AG04449 (cell line): ENCODE data around the gene C9orf40.
A peak's percentile ranks its signal among the peaks of the same experiment; 100 is the strongest.

ENCODE experiments used
- CTCF ChIA-PET: fragments of 350-600 bp; formaldehyde crosslinking; extraction: SDS; loops from one replicate; lab custom pipeline; 2021; ENCODE audit warnings: antibody characterized with exemption; lab: Yijun Ruan, JAX
- POLR2A ChIA-PET: fragments of 400-600, 350-600 bp; formaldehyde crosslinking; extraction: SDS; loops from one replicate; lab custom pipeline; 2020; ENCODE audit warnings: antibody characterized with exemption, inconsistent platforms; lab: Yijun Ruan, JAX
- DNase-seq: peaks from one replicate; pipeline ENCODE4 v3.0.0-alpha.2; 2010; ENCODE audit warnings: low read depth, low spot score
- H3K4me3 ChIP-seq: 2 replicates; pipeline ENCODE4 v1.5.1; 2011; ENCODE audit warnings: low read depth, mild to moderate bottlenecking, control low read depth, low read length
- CTCF ChIP-seq: IDR thresholded peaks from one replicate; pipeline ENCODE4 v1.5.1; 2011; ENCODE audit warnings: mild to moderate bottlenecking, moderate library complexity, low read length, control low read depth, inconsistent platforms; ENCODE audit not compliant: insufficient read depth; ENCODE audit errors: missing control alignments

The C9orf40 gene

GRCh38 chr9:74961496-74961895 is 8.8 kb upstream of the C9orf40 start:
- no peak for DNase-seq
- CTCF ChIA-PET: interaction anchor here (3.1 kb wide), 1 partner anchor 10 kb away, joined by 19 read pairs; the partner anchor contains the start of gene C9orf40
- POLR2A ChIA-PET: interaction anchor here (0.7 kb wide), 1 partner anchor 678 kb away, joined by 4 read pairs; no protein-coding TSS in a partner anchor
- no peak for TF ChIP-seq CTCF
- H3K4me3 ChIP-seq: no peak overlapping the region

GRCh38 chr9:74960561-74960960 is 7.8 kb upstream of the C9orf40 start:
- no peak for DNase-seq
- POLR2A ChIA-PET: no interaction called here
- H3K4me3 ChIP-seq: no peak overlapping the region
- no peak for TF ChIP-seq CTCF
- CTCF ChIA-PET: interaction anchor here (0.6 kb wide), 1 partner anchor 8 kb away, joined by 3 read pairs; the partner anchor contains the start of gene C9orf40

GRCh38 chr9:74958587-74958986 is 5.9 kb upstream of the C9orf40 start:
- CTCF ChIA-PET: no interaction called here
- TF ChIP-seq CTCF: no peak
- no peak for DNase-seq

GRCh38 chr9:74953235-74953751 is 581 bp upstream of the C9orf40 start:
- H3K4me3 ChIP-seq: peak overlapping the region; percentile 97
- ChIA-PET POLR2A (interaction anchor here (0.9 kb wide), 1 partner anchor 135 kb away, joined by 4 read pairs; the partner anchor contains the start of genes NMRK1 and OSTF1), CTCF (interaction anchor here (1.0 to 5.1 kb wide), 21 partner anchors 7 to 178 kb away, joined by 3 to 55 read pairs (median 8); partner anchors contain the start of genes NMRK1, OSTF1 and TRPM6)
- no peak for TF ChIP-seq CTCF
- no peak for DNase-seq

More at GRCh38 chr9:74958587-74958986, 5.9 kb upstream of the C9orf40 start:
- POLR2A ChIA-PET: no interaction called here
- no peak overlapping the region for H3K4me3 ChIP-seq

GRCh38 chr9:74951725-74952151 is 974 bp downstream of the C9orf40 start:
- CTCF ChIA-PET: interaction anchor here (0.7 to 5.1 kb wide), 38 partner anchors 8 to 176 kb away, joined by 3 to 55 read pairs (median 6); partner anchors contain the start of genes CARNMT1, NMRK1, OSTF1 and TRPM6
- POLR2A ChIA-PET: no interaction called here
- TF ChIP-seq CTCF: no peak
- H3K4me3 ChIP-seq: peak overlapping the region; percentile 97
- DNase-seq: no peak

GRCh38 chr9:74951107-74951720 is 1.5 kb downstream of the C9orf40 start:
- ChIA-PET POLR2A (interaction anchor here (0.6 kb wide), 1 partner anchor 103 kb away, joined by 3 read pairs; no protein-coding TSS in a partner anchor), CTCF (interaction anchor here (0.7 to 3.0 kb wide), 17 partner anchors 11 to 195 kb away, joined by 3 to 19 read pairs (median 5); no protein-coding TSS in a partner anchor)
- DNase-seq: no peak
- no peak for TF ChIP-seq CTCF
- H3K4me3 ChIP-seq: peak overlapping the region; percentile 97
